KMS-11 (cell line): ENCODE results near the gene GPR63.

Source experiments
- H2AFZ ChIP-seq: fragments of 200-600 bp; sonication (generic); 2 replicates; pipeline ENCODE4 v1.6.1; 2016; ENCODE audit warnings: antibody characterized with exemption, mixed run types, low read depth
- H3K27ac ChIP-seq: fragments of 200-600 bp; sonication (generic); 2 replicates; pipeline ENCODE4 v1.6.1; 2016; ENCODE audit warnings: mild to moderate bottlenecking, mixed run types
- H3K27me3 ChIP-seq: fragments of 200-600 bp; sonication (generic); 2 replicates; pipeline ENCODE4 v1.6.1; 2017; ENCODE audit warnings: mild to moderate bottlenecking, low read depth, mixed run types, moderate library complexity; ENCODE audit not compliant: insufficient read depth
- H3K36me3 ChIP-seq: fragments of 200-600 bp; sonication (generic); 2 replicates; pipeline ENCODE4 v1.6.1; 2017; ENCODE audit warnings: mild to moderate bottlenecking, mixed run types; ENCODE audit not compliant: insufficient read depth
- H3K4me1 ChIP-seq: fragments of 200-600 bp; sonication (generic); 2 replicates; pipeline ENCODE4 v1.6.1; 2016; ENCODE audit warnings: mild to moderate bottlenecking, low read depth, mixed run types; ENCODE audit not compliant: poor library complexity, severe bottlenecking
- H3K4me2 ChIP-seq: fragments of 200-600 bp; sonication (generic); 2 replicates; pipeline ENCODE4 v1.7.0; 2016; ENCODE audit warnings: mild to moderate bottlenecking, mixed run types
- H3K4me3 ChIP-seq: fragments of 200-600 bp; sonication (generic); IDR thresholded peaks from 2 replicates; pipeline ENCODE4 v1.6.1; 2017; ENCODE audit warnings: low read depth, low read length, mixed read lengths; ENCODE audit not compliant: insufficient read depth
- H3K79me2 ChIP-seq: fragments of 200-600 bp; sonication (generic); 2 replicates; pipeline ENCODE4 v1.6.1; 2016; ENCODE audit warnings: low read depth, mixed run types; ENCODE audit not compliant: insufficient read depth
- H3K9ac ChIP-seq: fragments of 200-600 bp; sonication (generic); 2 replicates; pipeline ENCODE4 v1.6.1; 2016; ENCODE audit warnings: mild to moderate bottlenecking, mixed run types
- H4K20me1 ChIP-seq: fragments of 200-600 bp; sonication (generic); 2 replicates; pipeline ENCODE4 v1.6.1; 2016; ENCODE audit warnings: mild to moderate bottlenecking, mixed run types; ENCODE audit not compliant: insufficient read depth
- CTCF ChIP-seq: fragments of 200-600 bp; sonication (generic); conservative IDR thresholded peaks from 2 replicates; pipeline ENCODE4 v1.6.1; 2017; ENCODE audit warnings: low read depth, mild to moderate bottlenecking, antibody characterized with exemption, low read length, moderate library complexity, mixed read lengths

GPR63 gene

GRCh38 chr6:96821034-96821433 lies 16.2 kb downstream of the GPR63 start:
- Histone ChIP-seq H3K4me2 (no peak overlapping the region), H3K79me2 (peaks cover 45% of the 10 kb centered on the region), H3K36me3 (no peaks in the 10 kb centered on the region), H4K20me1 (no peaks in the 10 kb centered on the region), H2AFZ (no peak overlapping the region), H3K27me3 (no peaks in the 10 kb centered on the region), H3K9ac (no peak overlapping the region), H3K4me3 (no peak overlapping the region), H3K4me1 (peaks cover 36% of the 10 kb centered on the region), H3K27ac (no peak overlapping the region)
- no peak for TF ChIP-seq CTCF

- Histone ChIP-seq H3K27me3 (no peaks in the 10 kb centered on the region), H3K9ac (peak overlapping the region; percentile 55; the same call in 1 of the 2 replicates), H3K36me3 (no peaks in the 10 kb centered on the region), H3K4me3 (no peak overlapping the region), H3K79me2 (peaks cover 63% of the 10 kb centered on the region), H3K4me2 (peak overlapping the region; percentile 90), H4K20me1 (no peaks in the 10 kb centered on the region), H3K4me1 (peaks cover 75% of the 10 kb centered on the region), H3K27ac (peak overlapping the region; percentile 88), H2AFZ (no peak overlapping the region)
- no peak for TF ChIP-seq CTCF
Observed at GRCh38 chr6:96816301-96816817, 20.9 kb downstream of the GPR63 start.

- Histone ChIP-seq H2AFZ (no peak overlapping the region), H3K79me2 (peaks cover 73% of the 10 kb centered on the region), H3K4me1 (peaks cover 92% of the 10 kb centered on the region), H4K20me1 (no peaks in the 10 kb centered on the region), H3K27me3 (no peaks in the 10 kb centered on the region), H3K9ac (no peak overlapping the region), H3K4me2 (peak overlapping the region; percentile 90), H3K27ac (peak overlapping the region; percentile 88; the same call in 1 of the 2 replicates), H3K4me3 (no peak overlapping the region), H3K36me3 (no peaks in the 10 kb centered on the region)
- TF ChIP-seq CTCF = no peak
Observed at GRCh38 chr6:96814625-96815024, 22.7 kb downstream of the GPR63 start.

- no peak for TF ChIP-seq CTCF
- Histone ChIP-seq H3K79me2 (peaks cover 56% of the 10 kb centered on the region), H3K4me2 (peak overlapping the region; percentile 93), H4K20me1 (no peaks in the 10 kb centered on the region), H3K4me1 (peaks cover 83% of the 10 kb centered on the region), H3K4me3 (no peak overlapping the region), H2AFZ (no peak overlapping the region), H3K27me3 (no peaks in the 10 kb centered on the region), H3K27ac (peak overlapping the region; percentile 71), H3K36me3 (no peaks in the 10 kb centered on the region), H3K9ac (peak overlapping the region; percentile 26; the same call in 1 of the 2 replicates)
Observed at GRCh38 chr6:96812077-96812703, 25.1 kb downstream of the GPR63 start.
